Nephron progenitor cell (in vitro differentiated cells): Measurements from ENCODE around the gene TMPRSS11A.

ENCODE experiments used
- DNase-seq: peaks from one replicate; pipeline ENCODE4 v3.0.0; 2021
- H3K27ac Mint-ChIP-seq: 2 replicates; pipeline ENCODE4 v1.8.0; 2021; ENCODE audit warnings: mild to moderate bottlenecking, moderate library complexity, mixed read lengths
- H3K27me3 Mint-ChIP-seq: 2 replicates; pipeline ENCODE4 v1.8.0; 2021; ENCODE audit warnings: mild to moderate bottlenecking, low read depth, mixed read lengths; ENCODE audit not compliant: poor library complexity
- H3K36me3 Mint-ChIP-seq: 2 replicates; pipeline ENCODE4 v1.8.0; 2021; ENCODE audit warnings: low read depth, mixed read lengths
- H3K4me1 Mint-ChIP-seq: 2 replicates; pipeline ENCODE4 v1.8.0; 2021; ENCODE audit warnings: mixed read lengths
- H3K4me3 Mint-ChIP-seq: 2 replicates; pipeline ENCODE4 v1.8.0; 2021; ENCODE audit warnings: mild to moderate bottlenecking, moderate library complexity, mixed read lengths
- H3K9me3 Mint-ChIP-seq: 2 replicates; pipeline ENCODE4 v1.8.0; 2021; ENCODE audit warnings: mild to moderate bottlenecking, moderate library complexity, mixed read lengths
- TF ChIP-seq, protein P1 (sequence below): fragments of 200-600 bp; sonication (generic); IDR thresholded peaks from 2 replicates; pipeline ENCODE4 v1.5.0; 2021; ENCODE audit warnings: antibody characterized with exemption

TMPRSS11A gene

DNA sequence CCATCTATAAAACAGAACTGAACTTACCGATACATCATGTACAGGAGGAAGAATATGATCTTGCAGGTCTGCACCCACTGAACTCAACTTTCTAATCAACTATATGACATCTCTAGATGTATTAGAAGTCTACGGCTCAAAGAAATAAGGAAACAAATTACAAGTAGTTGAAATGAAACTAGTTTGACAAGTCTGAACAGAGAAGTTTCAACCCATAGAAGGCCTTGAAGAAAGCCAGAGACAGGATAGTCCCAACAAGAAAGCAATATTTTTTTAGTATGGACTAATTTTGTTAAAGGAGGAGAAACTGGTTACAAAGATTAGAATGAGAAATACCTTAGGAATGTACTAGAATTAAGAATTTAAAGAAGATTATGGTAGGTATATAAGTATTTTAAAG, at the start of gene TMPRSS11A:
TMPRSS11A (minus strand) TSS at position 138 of the 400 bp plus-strand sequence; CDS start at position 38, 100 bp downstream.
- Mint-ChIP-seq H3K27me3 (no peaks in the 10 kb centered on the region), H3K36me3 (no peaks in the 10 kb centered on the region), H3K27ac (no peak within 1 kb of the TSS), H3K4me3 (no peak within 1 kb of the TSS), H3K4me1 (no peaks in the 10 kb centered on the region), H3K9me3 (peaks cover 6% of the 10 kb centered on the region)
- DNase-seq = no peak
- TF ChIP-seq, protein P1, sequence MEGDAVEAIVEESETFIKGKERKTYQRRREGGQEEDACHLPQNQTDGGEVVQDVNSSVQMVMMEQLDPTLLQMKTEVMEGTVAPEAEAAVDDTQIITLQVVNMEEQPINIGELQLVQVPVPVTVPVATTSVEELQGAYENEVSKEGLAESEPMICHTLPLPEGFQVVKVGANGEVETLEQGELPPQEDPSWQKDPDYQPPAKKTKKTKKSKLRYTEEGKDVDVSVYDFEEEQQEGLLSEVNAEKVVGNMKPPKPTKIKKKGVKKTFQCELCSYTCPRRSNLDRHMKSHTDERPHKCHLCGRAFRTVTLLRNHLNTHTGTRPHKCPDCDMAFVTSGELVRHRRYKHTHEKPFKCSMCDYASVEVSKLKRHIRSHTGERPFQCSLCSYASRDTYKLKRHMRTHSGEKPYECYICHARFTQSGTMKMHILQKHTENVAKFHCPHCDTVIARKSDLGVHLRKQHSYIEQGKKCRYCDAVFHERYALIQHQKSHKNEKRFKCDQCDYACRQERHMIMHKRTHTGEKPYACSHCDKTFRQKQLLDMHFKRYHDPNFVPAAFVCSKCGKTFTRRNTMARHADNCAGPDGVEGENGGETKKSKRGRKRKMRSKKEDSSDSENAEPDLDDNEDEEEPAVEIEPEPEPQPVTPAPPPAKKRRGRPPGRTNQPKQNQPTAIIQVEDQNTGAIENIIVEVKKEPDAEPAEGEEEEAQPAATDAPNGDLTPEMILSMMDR = no peak

DNA sequence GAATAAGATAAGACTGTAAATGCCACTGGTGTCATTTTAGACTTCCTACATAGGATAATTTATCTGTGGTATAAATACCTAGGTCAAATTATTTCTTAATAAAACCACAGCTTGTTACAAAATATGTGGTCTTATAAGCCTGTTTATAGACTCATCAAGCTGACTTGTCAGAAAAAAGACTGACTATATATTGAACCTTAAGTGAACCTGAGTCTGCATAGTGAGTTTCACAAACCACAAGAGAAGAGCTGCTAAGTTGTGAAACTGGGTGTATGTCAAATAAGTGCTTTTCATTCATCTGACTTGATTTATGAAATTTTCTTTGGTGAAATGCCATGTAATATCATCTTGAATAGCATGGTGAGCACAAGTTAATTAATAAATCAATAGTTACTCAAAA, 48.4 kb upstream of the TMPRSS11A start:
- H3K36me3 Mint-ChIP-seq = no peaks in the 10 kb centered on the region
- TF ChIP-seq, protein P1 = no peak
- H3K4me1 Mint-ChIP-seq = no peaks in the 10 kb centered on the region
- H3K9me3 Mint-ChIP-seq = no peaks in the 10 kb centered on the region
- H3K27ac Mint-ChIP-seq = no peak overlapping the region
- H3K4me3 Mint-ChIP-seq = no peak overlapping the region
- H3K27me3 Mint-ChIP-seq = no peaks in the 10 kb centered on the region
- DNase-seq = no peak

DNA sequence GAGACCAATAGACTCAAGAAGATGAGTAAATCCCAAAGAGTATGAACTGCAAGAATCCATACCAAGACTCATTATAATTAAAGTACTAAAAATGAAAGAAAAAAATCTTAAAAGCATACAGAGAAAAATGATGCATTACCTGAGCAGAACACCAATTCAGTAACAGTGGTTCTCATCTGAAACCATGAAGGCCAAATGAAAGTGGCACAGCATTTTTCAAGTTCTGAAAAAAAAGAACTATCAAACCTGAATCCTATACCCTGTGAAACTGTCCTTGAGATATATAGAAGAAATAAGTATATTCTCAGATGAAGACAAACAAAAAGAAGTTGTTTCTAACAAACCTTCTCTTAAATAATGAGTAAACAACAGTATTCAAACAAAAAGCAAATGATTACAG, 39.6 kb upstream of the TMPRSS11A start:
- TF ChIP-seq, protein P1 = no peak
- Mint-ChIP-seq H3K9me3 (peaks cover 10% of the 10 kb centered on the region), H3K4me3 (no peak overlapping the region), H3K27me3 (no peaks in the 10 kb centered on the region), H3K4me1 (no peaks in the 10 kb centered on the region), H3K36me3 (no peaks in the 10 kb centered on the region), H3K27ac (no peak overlapping the region)
- DNase-seq = no peak

GRCh38 chr4:67996127-67996526, 32.8 kb upstream of the TMPRSS11A start:
- no peaks in the 10 kb centered on the region for H3K36me3 Mint-ChIP-seq
- H3K9me3 Mint-ChIP-seq = no peaks in the 10 kb centered on the region
- no peak for DNase-seq
- no peak overlapping the region for H3K4me3 Mint-ChIP-seq
- H3K4me1 Mint-ChIP-seq = no peaks in the 10 kb centered on the region
- no peaks in the 10 kb centered on the region for H3K27me3 Mint-ChIP-seq
- no peak overlapping the region for H3K27ac Mint-ChIP-seq
- TF ChIP-seq, protein P1 = no peak

GRCh38 chr4:67988991-67989390, 25.7 kb upstream of the TMPRSS11A start:
- Mint-ChIP-seq H3K4me3 (no peak overlapping the region), H3K4me1 (no peaks in the 10 kb centered on the region), H3K27me3 (no peaks in the 10 kb centered on the region), H3K9me3 (no peaks in the 10 kb centered on the region), H3K27ac (no peak overlapping the region), H3K36me3 (no peaks in the 10 kb centered on the region)
- DNase-seq = no peak
- TF ChIP-seq, protein P1 = no peak

DNA sequence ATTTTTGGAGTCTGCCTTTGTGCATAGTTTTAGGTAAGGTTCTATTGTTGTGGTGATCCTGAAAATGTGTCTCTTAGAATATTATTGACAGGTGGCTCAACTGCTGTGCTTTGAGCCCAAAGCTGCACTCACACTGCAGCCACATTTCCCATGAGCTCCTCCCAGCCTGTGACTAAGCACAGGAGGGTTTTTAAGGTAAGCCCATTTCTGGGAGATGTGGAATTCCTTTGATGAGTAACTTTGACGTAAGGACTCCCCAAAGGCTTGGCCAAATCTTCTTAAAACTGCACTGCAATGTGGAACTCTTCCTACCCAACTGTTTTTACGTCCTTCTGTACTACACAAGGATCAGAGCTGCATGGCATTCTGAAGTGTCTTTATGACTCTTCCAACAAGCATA, 20.0 kb upstream of the TMPRSS11A start:
- Mint-ChIP-seq H3K9me3 (peaks cover 13% of the 10 kb centered on the region), H3K27me3 (no peaks in the 10 kb centered on the region), H3K27ac (no peak overlapping the region), H3K4me1 (no peaks in the 10 kb centered on the region), H3K4me3 (no peak overlapping the region), H3K36me3 (no peaks in the 10 kb centered on the region)
- TF ChIP-seq, protein P1 = no peak
- no peak for DNase-seq
